Retinal pigment epithelial cell (primary cell): Measurements from ENCODE around the gene TNS3.
A peak's percentile ranks its signal among the peaks of the same experiment; 100 is the strongest.

Experiments
- DNase-seq: peaks from one replicate; pipeline ENCODE4 v3.0.0-alpha.2; 2010; ENCODE audit warnings: low read depth
- H3K4me3 ChIP-seq: 2 replicates; pipeline ENCODE4 v1.5.1; 2011; ENCODE audit warnings: mild to moderate bottlenecking, low read length, control low read depth, moderate library complexity
- TF ChIP-seq, protein P1 (sequence below): conservative IDR thresholded peaks from 2 replicates; pipeline ENCODE4 v1.5.1; 2011; ENCODE audit warnings: low read depth, low read length, control low read depth, inconsistent platforms

Gene TNS3

GRCh38 chr7:47490501-47491265, 91.2 kb downstream of the TNS3 start:
- H3K4me3 ChIP-seq = no peak overlapping the region
- DNase-seq = no peak
- TF ChIP-seq, protein P1, sequence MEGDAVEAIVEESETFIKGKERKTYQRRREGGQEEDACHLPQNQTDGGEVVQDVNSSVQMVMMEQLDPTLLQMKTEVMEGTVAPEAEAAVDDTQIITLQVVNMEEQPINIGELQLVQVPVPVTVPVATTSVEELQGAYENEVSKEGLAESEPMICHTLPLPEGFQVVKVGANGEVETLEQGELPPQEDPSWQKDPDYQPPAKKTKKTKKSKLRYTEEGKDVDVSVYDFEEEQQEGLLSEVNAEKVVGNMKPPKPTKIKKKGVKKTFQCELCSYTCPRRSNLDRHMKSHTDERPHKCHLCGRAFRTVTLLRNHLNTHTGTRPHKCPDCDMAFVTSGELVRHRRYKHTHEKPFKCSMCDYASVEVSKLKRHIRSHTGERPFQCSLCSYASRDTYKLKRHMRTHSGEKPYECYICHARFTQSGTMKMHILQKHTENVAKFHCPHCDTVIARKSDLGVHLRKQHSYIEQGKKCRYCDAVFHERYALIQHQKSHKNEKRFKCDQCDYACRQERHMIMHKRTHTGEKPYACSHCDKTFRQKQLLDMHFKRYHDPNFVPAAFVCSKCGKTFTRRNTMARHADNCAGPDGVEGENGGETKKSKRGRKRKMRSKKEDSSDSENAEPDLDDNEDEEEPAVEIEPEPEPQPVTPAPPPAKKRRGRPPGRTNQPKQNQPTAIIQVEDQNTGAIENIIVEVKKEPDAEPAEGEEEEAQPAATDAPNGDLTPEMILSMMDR = no peak

DNA sequence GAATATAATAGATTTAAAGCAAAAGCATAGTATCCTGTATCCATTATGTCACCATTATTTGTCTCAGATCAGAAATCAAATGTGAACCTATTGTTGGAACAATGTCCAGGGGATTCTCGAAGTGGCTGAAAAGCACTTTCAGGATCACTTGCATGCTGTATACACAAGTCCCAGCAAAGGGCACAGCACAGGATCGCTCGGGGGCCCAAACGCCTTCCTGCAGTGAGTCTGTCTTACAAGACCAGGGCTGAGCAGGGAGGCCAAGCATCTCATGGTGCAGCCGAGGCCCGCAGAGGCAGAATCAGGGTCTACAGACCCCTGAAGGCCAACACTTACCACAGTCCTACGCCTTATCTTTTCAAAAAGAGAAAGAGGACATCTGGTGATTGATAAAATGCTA, 92.3 kb downstream of the TNS3 start:
- TF ChIP-seq, protein P1 = no peak
- H3K4me3 ChIP-seq = no peak overlapping the region
- no peak for DNase-seq

DNA sequence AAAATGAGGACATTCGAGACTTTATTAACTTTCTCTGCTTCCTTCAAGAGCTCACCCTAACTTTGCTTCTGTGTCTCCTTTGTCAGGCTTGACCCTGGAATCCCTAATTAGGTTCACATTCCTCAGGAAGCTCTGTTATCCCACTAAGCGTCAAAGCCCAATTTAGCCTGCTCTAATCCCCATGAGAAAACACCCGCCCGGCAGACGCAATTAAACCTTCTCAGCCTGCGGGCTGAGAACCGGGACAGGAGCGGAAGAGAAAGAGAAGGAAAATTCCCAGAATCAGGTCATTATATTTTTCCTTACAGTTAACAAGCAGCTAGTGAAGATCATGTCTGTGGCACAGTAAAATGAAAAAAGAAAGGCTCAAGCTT, 93.0 kb downstream of the TNS3 start:
- TF ChIP-seq, protein P1 = no peak
- no peak overlapping the region for H3K4me3 ChIP-seq
- DNase-seq = peak; percentile 99

DNA sequence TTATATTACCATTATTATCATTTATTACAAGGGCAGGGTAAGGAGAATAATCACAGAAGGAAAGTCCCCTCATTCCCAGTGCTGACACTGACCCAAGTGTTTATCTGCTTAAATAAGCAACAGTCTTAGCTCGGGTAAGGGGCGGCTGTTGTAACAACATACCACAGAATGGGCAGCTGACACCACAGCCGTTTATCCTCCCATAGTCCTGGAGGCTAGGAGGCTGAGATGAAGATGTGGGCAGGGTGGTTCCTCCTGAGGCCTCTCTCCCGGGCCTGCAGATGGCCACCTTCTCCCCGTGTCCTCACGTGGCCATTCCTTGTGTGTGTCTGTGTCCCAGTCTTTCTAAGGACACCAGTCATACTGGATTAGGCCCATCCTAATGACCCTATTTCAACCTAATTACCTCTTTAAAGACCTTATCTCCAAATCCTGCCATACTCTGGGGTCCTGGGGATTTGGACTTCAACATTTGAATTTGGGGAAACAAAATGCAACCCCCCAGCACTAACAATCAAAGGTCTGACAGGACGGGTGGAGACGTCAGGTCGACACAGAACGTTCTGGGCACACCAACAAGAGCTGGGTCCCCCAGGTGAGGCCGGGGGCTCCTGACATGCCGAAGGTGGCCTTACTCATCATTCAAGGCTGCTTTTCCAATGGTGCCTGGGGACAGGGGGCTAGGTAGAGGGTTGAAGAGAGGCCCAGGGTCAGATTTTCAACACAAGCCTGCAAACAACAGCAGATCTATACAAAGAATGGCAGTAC, 93.5 kb downstream of the TNS3 start:
- TF ChIP-seq, protein P1 = no peak
- DNase-seq = no peak
- H3K4me3 ChIP-seq = no peak overlapping the region

GRCh38 chr7:47485640-47486435, 96.1 kb downstream of the TNS3 start:
- no peak overlapping the region for H3K4me3 ChIP-seq
- TF ChIP-seq, protein P1 = no peak
- no peak for DNase-seq

DNA sequence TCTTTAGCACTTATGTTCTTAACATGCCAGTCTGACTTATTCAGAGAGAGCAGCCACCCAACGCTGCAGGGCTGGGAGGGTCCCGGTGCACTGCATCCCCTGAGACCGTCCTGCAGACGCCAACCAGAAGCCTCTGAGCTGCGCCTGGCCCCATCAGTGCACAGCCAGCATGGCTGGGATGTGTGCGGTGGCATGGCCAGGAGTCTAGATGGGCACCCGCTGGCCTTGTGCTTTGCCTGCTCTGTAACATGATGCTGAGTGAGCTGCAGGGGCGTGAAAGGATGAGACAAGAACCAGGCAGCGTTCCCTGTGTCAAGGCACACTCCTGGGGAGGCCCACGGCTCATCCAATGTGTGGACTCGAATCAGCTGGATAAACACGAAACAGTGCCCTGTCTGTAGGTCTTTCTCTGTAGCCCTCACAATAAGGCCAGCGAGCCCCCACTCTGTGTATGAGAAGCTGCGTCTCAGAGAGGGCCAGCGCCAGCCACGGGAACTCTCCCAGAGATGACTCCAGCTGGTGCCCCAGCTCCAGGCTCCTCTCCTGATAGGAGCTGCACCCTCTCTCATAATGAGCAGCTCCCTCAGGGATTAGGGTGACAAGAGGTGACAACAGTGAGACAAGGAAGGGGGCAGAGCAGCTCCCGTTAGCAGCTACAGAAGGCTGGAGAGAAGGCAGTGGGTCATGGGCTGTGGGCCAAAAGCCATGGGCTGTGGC, 96.8 kb downstream of the TNS3 start:
- no peak overlapping the region for H3K4me3 ChIP-seq
- TF ChIP-seq, protein P1 = no peak
- no peak for DNase-seq
